GM21423 (cell line): ENCODE results near the gene FAM120A.

ENCODE experiments used
- ATAC-seq: cut with Tn5 transposase; IDR thresholded peaks from one replicate; pipeline ENCODE4 v1.9.1; 2021; ENCODE audit warnings: mild to moderate bottlenecking, moderate library complexity; ENCODE audit not compliant: unreplicated experiment

FAM120A gene

DNA sequence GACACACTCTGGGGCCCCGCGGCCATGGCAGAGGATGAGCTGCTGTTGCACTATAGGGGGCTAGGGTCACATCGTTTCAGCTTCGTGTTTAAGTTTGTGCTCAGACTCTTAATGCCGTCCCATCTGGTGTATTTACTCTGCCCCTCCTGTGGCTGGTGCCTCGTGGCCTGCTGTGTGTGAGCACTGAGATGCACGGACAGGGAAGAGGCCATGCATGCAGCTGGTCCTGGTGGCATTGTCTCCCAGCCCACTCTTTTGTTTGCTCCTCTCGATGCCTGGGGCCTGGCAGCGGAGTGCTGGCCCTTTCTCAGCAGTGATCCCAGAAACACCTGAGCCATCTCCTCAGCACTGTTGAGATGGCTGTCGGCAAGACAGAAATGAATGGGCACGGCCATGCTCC is 94.9 kb downstream of the FAM120A start:
- no peak for ATAC-seq

DNA sequence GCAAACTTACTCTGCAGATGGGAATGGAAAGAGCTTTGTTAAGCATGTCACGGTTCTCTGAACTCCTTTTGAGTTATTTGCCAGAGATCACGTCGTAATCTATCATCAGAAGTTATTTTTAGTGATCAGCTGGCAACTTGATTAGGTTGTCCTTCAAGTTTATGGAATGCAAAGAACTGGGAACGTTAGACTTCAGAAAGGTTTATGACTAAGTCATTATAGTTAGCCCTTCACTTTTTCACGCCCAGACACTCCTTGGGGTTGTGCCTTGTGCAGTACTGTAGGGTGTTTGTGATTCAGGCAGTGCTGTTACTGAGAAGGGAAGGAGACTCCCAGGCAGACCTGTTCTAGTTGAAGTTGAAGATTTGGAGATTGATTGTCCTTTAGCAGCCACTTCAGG is 98.1 kb downstream of the FAM120A start:
- ATAC-seq = no peak

DNA sequence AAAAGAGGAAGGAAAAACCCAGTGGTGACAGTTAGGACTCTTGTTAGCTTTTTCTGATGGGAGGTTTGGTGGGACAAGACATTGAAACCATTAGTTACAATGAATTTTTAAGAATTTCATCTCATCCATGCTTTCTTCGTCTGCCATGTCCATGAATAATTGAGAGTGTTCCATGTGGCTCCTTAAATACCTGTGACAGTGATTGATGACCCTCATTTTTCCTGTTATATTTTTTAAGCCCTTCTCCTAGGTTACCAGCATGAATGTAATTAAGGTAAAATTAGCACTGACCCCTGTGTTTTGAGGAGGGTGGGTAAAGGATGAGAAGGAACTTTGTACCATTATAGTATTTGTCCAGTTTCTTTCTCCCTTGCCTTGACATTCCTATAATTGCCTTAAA is 101.4 kb downstream of the FAM120A start:
- ATAC-seq = no peak

DNA sequence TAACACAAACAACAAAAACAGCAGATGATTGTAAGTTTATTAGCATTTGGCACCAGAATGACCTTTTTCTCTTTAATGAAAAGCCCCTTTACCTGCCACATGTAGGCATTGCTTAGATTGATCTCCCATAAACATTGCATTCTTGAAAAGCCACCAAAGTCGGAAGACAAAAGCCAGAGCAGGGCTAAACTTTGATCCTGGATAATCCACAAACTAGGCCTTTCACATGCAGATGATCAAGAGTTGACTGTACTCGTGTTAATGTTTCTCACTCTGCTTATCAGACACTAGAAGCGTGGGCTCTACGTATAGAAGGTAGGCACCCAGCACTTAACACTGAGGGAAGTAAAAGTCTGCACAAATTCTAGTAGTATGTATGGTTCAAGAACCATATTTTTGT is 103.9 kb downstream of the FAM120A start:
- no peak for ATAC-seq

DNA sequence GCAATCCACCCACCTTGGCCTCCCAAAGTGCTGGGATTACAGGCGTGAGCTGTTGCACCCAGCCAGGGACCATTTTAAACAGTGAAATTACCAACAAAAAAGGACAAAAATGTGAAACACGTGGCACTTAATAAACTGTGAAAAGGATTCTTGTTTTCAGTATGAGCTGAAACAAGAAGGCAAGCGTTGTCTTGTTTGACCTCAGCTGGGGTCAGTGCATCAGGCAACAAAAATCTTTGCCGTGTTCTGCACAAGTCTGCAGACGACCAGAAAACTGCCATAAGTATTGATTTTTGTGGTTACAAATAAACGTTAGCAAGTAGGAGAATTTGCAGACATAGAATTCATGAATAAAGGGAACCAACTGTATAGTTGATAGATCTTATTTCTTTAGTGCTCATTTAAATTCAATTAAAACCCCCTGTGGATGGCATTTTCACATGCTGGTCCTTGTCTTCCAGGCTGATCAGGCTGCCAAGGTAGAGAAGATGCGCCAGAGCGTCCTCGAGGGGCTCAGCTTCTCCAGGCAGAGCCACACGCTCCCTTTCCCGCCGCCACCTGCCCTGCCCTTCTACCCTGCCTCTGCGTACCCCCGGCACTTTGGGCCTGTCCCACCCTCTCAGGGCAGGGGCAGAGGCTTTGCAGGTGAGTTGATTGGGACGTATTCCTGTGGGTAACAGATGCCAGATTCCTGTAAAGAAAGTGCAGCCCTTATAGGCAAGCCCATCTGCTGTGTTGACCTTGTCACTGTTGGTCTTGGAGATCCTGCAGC is 106.1 kb downstream of the FAM120A start:
- ATAC-seq = no peak

DNA sequence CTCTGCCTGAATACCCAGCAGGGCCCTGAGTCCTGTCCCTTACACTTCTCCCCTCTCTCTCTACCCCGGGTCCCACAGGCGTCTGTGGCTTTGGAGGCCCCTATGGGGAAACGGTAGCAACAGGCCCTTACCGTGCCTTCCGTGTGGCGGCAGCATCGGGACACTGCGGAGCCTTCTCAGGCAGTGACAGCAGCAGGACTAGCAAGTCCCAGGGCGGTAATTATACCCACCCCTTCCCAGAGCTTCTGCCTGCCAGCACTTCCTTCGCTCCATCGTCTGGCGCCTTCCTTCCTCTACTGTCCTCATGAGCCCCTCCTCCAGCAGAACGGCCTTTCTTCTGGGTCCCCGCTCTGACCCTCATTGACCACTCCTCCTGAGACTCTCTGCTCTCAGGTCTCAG is 107.0 kb downstream of the FAM120A start:
- no peak for ATAC-seq

DNA sequence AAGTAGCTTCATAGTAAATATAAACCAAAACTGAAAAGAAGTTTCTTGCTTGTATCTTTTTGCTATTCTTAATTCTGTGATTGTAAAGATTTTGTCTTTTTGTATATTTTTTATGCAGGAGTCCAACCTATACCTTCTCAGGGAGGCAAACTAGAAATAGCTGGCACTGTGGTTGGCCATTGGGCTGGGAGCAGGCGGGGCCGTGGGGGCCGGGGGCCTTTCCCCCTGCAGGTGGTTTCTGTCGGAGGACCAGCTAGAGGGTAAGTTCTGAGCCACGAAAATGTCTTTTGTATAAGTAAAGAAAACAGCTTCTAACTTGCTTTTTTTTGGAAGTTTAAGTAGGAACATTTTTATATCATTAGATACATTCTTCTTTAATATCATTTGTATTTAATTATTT is 109.5 kb downstream of the FAM120A start:
- ATAC-seq = no peak

DNA sequence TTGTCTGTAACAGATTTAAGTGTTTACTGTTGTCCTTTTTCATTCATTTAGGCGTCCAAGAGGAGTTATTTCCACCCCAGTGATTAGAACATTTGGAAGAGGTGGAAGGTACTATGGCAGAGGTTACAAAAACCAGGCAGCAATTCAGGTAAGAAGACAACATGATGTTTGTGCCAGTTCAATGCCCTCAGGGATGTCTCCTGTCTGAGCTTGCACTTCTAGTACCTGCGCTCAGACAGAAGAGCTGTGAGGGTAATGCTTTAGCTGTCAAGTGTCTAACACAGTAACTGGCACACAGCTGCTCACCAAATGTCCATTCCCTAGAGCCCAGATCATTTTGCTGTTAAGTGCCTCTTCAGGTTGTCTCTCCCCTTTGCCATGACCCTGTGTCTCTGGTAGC is 110.7 kb downstream of the FAM120A start:
- no peak for ATAC-seq

DNA sequence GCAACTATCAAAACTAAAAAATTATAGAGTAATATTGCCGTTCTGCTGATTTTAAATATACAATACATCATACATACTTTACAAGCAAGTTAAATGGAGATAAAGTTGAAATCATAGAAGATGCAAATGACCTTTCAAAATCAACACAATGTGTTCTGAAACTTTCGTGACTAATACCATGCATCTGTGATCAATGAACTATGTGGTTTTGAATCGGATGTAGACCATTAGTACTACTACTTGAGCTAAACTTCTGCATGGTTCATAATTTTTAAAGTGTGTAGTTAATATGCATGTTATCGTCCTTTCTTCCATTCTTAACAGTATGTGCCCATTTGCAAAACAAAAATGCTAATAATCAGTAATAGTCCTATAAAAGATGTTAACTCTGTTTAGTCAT is 113.6 kb downstream of the FAM120A start:
- ATAC-seq = no peak

DNA sequence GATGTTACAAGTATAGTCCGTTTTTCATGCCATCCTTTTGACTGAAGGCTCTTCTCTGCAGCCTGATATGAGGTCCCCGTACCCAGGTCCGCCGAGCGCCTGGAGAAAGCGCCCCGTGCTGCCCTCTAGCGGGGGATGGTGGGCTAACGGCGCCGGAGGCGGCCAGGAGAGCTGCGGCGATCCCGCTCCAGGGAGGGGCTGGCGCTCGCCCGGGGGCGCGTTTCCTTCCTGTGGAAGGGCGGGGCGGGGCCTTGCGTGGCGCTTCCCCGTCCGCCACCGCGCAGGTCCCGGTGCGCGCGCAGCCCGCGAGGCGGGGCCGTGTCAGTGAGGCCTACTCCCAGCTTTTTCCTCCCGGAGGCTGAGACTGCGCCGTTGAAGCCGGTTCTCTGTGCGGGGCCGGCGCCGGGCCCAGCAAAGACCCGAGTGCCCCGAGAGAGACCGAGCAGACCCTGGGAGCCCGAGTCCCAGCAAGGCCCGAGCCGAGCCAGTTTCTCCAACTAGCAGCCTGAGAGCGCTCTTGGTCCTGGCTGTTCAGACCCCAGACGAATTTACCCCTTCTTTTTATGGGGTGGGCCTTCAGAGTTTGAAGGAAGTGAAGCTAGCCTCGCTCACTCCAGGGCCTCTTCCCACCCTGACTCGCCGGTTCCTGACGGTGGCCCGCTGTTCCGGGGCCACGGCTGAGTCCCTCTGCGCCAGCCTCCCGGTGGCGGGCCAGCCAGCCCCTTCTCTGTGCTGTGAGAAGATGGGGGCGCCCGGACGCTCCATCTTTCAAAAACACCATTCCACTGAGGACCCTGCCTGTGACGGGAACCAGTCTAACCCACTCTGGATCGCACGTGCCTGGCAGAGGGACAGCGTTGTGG is 115.2 kb downstream of the FAM120A start:
- peak; percentile 93 for ATAC-seq

DNA sequence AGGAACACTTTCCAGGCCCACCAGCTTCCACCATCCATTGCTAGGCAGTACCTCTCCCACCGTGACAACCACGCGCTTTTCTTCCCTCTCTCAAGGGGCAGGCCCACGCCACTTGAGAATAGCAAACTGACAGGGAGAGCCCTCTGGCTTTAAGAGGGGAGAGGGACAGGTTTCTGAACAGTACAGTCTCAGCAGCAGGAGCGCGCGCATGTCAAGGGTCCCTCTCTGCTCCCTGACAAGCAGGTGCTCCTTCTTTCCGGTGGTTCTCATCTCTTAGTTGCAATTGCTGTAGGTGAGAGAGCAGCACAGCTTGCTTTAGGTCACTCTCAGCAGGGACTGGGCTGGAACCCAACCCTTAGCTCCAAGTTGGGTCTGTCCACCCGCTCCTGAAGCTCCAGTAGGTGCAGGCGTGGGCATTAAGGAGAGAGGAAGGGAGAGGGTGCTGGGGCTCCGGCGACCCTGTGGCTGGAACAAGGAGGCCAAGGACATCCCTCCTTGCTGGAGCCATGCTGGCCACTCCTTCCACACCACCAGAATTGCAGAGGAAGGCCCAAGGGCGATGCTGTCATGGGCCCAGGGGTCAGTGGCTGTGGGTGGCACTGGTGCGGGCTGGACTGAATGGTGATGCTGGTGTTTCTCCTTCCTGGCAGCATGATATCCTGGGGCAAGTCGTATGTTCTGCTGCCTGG is 115.9 kb downstream of the FAM120A start:
- no peak for ATAC-seq

DNA sequence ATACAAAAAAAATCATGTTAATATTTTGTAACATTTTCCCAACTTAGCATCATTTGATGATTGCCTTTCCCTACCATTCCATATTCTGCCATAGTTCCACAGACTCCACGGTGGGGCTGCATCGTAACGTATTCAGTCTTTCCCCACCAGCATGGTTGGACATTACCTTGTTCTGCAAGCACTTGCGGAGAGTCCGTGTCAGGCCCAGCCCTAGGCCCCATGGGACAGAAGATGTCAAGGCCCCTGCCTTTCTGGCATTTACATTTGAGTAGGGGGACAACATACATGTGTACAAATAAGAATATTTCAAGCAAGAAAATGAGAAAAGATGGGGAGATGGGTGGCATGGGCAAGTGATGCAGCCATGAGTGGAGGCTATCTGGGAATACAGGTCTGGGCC is 116.7 kb downstream of the FAM120A start:
- no peak for ATAC-seq

DNA sequence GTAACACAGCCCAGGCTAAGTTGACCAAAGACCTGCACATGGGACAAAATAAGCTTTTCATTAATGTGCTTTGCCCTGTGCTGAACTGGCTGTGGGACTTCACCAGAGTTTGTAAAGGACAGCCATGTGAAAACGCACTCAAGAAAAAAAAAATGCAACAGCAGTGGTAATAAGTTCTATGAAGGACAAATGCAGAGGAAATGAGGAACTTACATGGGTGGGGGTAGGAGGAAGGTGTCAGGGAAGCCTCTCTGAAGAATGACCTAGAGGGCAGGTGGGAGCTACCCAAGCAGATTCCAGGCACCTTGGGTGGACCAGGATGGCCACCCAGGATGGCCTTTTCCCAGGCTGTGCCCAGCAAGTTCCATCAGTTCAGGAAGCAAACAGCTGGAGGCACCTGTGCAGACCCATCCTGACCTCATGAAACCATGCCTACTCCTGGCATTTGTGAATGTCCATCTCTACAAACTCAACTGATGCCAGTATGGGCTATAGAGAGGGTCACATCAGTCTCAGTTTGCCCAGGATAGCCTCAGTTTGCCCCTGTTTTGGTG is 118.2 kb downstream of the FAM120A start:
- ATAC-seq = no peak

DNA sequence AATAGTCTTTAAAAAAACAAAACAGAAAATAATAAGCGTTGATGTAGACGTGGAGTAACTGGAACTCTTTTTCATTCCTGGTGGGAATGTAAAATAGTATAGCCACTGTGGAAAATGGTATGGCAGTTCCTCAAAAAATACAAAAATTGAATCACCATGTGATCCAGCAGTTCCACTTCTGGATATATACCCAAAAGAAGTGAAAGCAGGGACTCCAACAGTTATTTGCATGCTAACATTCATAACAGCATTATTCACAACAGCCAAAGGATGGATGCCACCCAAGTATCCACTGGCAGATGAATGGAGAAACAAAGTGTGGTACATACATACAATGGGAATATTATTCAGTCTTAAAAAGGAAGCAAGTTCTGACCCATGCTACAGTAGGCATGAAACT is 120.7 kb downstream of the FAM120A start:
- ATAC-seq = no peak

DNA sequence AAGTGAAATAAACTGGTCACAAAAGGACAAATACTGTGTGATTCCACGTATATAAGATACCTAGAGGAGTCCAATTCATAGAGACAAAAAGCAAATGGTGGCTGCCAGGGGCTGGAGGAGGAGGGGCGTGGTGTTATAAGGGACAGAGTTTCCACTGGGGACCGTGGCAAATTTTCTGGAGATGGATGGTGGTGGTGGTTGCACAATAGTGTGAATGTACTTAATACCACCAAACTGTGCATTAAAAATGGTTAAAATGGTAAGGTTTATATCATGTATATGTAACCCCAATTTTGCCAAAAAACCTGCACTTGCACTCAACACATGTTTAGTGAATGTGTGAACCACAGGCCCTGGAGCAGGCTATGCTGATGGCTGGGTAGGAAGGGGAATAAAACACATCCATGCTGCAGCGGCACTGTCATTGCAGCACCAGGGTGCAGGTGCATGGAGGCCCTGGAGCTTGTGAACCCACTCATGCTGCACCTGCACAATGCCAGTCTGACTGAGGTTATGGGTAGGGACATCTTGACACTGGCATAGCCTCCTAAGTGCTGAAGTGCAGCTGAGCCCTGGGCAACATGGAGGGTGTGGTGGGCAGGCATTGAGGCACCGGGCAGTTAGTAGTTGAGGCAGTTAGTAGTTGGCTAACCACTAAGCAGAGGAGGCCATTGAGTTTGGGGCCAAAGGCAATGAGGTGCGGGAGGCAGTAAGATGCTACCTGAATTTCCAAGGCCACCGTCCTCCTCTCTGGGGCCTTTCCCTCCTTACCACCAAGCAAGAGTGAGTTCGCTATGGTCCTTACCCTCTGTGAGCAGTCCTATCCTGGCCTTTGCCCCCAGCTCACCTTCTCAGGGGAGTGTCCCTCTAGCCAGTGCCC is 121.4 kb downstream of the FAM120A start:
- no peak for ATAC-seq

DNA sequence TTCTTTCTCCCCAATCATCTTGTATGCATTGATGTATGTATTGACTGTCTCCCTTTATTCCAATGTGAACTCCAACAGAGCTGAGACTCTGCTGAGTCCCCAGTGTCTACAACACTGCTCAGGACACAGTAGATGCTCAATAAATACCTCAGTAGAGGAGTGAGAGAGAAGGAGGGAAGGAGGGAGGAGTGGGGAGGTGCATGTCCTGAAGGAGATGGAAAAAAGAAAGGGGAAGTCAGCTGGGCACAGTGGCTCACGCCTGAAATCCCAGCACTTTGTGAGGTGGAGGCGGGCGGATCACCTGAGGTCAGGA is 122.0 kb downstream of the FAM120A start:
- no peak for ATAC-seq

DNA sequence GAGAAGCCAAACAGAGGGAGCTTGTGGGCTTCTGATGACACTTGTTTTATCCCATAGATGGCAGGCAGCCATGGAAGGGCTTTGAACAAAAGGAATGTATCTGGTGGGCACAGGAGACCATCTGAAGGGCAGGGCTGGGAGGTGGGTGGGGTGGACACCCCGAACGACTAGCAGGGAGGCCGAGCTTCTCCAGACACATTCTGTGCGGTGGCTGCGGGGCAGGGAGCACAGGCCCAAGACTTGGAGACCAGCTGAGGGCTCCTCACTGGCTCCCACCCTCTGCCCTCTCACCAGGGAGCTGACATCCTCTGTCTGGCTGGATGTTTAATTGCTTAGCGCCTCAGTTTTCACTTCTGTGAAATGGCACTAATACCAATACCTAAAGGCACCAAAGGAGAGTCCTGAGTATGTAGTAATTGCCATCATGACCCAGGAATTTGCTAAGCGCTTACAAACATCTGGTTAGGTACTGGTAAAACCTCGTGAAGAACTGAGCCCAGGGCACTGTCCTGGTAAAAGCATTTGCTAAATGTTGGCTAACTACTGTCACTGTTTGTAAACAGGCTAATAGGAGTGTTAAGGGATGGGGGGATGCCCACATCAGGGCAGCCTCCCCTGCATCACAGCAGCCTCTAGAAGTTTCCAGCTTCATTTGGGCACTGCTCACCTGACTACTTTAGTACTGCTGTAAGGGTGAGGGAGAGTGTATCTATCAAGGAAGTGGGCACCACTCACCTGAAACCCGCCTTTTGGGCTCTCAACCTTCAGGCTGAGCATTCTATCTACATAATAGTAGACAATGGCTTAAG is 122.8 kb downstream of the FAM120A start:
- ATAC-seq = no peak

DNA sequence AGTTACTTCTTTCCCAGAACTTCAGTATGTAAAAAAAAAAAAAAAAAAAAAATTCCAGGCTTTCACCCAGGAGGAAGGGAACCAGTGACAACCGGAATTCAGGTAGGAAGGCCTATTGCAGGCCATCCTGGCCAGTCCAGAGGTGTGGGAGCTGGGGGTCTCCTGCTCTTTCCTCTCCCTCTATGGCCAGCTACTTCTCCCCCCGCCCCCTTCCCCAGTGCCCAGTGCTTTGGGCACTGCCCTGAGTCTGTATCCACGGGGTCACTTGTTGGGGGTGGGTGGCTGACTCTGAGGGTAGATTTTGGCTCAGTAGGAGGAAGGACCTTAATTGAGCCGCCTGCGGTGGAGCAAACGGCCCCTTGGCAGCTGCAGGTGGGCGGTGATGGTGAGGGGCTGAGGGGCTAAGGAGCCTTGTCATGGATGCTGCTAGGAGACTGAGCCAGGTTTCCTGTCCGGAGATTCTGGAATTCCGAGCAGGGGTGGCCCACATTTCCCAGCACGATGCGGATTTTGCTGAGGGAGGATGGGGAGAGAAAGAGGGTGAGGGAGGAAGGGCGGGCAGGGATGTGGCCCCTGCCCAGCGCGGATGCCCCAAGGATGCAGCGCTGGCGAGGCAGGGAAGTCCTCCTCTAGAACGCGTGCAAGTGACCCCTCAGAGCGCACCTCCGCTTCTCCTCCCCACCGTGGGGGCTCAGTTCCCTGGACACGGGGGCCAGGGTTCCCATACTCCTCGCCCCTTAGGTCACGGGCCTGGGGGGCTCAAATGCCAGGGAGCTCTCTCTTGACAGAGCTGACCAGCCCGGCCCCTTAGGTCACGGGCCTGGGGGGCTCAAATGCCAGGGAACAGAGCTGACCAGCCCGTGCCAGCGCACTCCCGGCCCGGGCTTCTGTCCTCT is 123.7 kb downstream of the FAM120A start:
- ATAC-seq = no peak

DNA sequence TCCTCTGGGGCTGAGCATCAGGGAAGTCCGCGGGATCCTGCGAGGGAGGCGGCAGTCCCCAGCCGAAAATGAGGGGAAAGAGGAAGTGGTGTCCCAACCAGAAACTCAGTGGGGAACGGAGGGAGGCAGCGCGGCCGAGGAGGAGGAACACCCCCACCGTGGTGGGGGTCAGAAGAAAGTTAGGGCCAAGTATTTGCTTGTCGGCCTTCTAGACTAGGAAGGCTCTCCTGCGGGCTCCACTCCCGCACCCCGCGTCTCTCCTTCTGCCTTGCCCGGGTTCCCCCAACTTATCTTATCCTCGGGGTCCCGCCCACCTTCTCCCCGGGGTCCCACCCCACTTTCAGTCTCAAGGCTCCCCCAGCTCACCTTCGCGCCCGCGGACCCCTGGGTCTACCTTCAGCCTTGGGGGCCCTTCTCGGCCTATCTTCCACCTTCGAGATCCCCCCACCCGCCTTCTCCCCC is 124.3 kb downstream of the FAM120A start:
- ATAC-seq = no peak
